CD4-positive, alpha-beta memory T cell (primary cell): ENCODE data around the gene RPS6KA5. TPM values are rescaled to one million over a fixed set of nuclear protein-coding genes. Genes with fewer than 3 reads are reported as not detected.
"Not testable (repeated sequence)": the region's sequence is repeated elsewhere in the genome, so short reads cannot be mapped to it uniquely, and the experiment has no call there.

Experiments used
- CTCF ChIA-PET: fragments of 350-600 bp; sonication (Branson Sonifier 250); formaldehyde crosslinking; loops from one replicate; lab custom pipeline; 2021; ENCODE audit warnings: inconsistent platforms; ENCODE audit not compliant: partially characterized antibody; lab: Charles Lee
- POLR2A ChIA-PET: fragments of 350-600 bp; sonication (Branson Sonifier 250); formaldehyde crosslinking; loops from one replicate; lab custom pipeline; 2021; ENCODE audit not compliant: partially characterized antibody; lab: Charles Lee
- DNase-seq, 5 donors: peaks; one replicate each; pipeline versions ENCODE4 v3.0.0 to v3.0.0-alpha.2; 2020 to 2022; ENCODE audit warnings: mixed read lengths in 1 of 5
- H3K27ac ChIP-seq: one replicate; pipeline ENCODE4 v1.7.0; 2013; ENCODE audit warnings: low read depth, low read length
- H3K27me3 ChIP-seq: 2 replicates; pipeline ENCODE4 v1.7.0; 2013; ENCODE audit warnings: mild to moderate bottlenecking, low read length, moderate library complexity; ENCODE audit not compliant: insufficient read depth
- H3K36me3 ChIP-seq: 2 replicates; pipeline ENCODE4 v1.7.0; 2013; ENCODE audit warnings: mild to moderate bottlenecking, low read length, moderate library complexity; ENCODE audit not compliant: insufficient read depth
- H3K4me1 ChIP-seq: 2 replicates; pipeline ENCODE4 v1.7.0; 2013; ENCODE audit warnings: mild to moderate bottlenecking, low read length, moderate library complexity; ENCODE audit not compliant: insufficient read depth
- H3K4me3 ChIP-seq, 2 donors: one replicate each; pipeline ENCODE4 v1.7.0; 2013; ENCODE audit warnings: low read length in 2 of 2, mild to moderate bottlenecking in 1 of 2
- H3K9me3 ChIP-seq, 2 donors: one replicate each; pipeline ENCODE4 v1.7.0; 2013; ENCODE audit warnings: low read length in 2 of 2, control low read depth in 1 of 2; ENCODE audit not compliant: control insufficient read depth in 1 of 2
- H3K27ac Mint-ChIP-seq, 7 donors: one replicate each; pipeline ENCODE4 v1.8.0; 2020 to 2021; ENCODE audit warnings: mixed read lengths in 7 of 7, mild to moderate bottlenecking in 6 of 7, inconsistent platforms in 3 of 7, moderate library complexity in 3 of 7
- H3K27me3 Mint-ChIP-seq, 2 donors: one replicate each; pipeline ENCODE4 v1.8.0; 2020 to 2021; ENCODE audit warnings: mixed read lengths in 2 of 2
- H3K36me3 Mint-ChIP-seq, 2 donors: one replicate each; pipeline ENCODE4 v1.8.0; 2020 to 2021; ENCODE audit warnings: mixed read lengths in 2 of 2, inconsistent platforms in 1 of 2, mild to moderate bottlenecking in 1 of 2
- H3K4me1 Mint-ChIP-seq, 4 donors: one replicate each; pipeline ENCODE4 v1.8.0; 2020 to 2021; ENCODE audit warnings: mixed read lengths in 4 of 4, mild to moderate bottlenecking in 1 of 4
- H3K4me3 Mint-ChIP-seq, 8 donors: one replicate each; pipeline ENCODE4 v1.8.0; 2020 to 2021; ENCODE audit warnings: mixed read lengths in 8 of 8, mild to moderate bottlenecking in 7 of 8, moderate library complexity in 6 of 8, inconsistent platforms in 3 of 8
- H3K9me3 Mint-ChIP-seq, 8 donors: one replicate each; pipeline ENCODE4 v1.8.0; 2020 to 2021; ENCODE audit warnings: mixed read lengths in 8 of 8, mild to moderate bottlenecking in 5 of 8, inconsistent platforms in 3 of 8, moderate library complexity in 1 of 8
- intact Hi-C: fragments of 100-400 bp; cut with micrococcal nuclease; formaldehyde crosslinking; loops from one replicate; pipeline ENCODE4 v1.15.1; 2023
- polyA plus RNA-seq, 2 donors: library from polyadenylated mRNA; unstranded; fragments of 300-500 nt; fragmentation: Illumina TruSeq; gene quantifications; one replicate each; pipeline ENCODE4 v1.2.3, GENCODE V29; 2021
- total RNA-seq, 2 experiments: library from RNA; stranded (reverse); gene quantifications; one replicate each; pipeline ENCODE4 v1.2.3, GENCODE V29; 2021

The RPS6KA5 gene
- total and polyA plus RNA-seq, 4 experiments from 2014 or later: 28.8 to 44.7 (median 36.3) TPM

GRCh38 chr14:90986510-90986909 lies 73.9 kb downstream of the RPS6KA5 start:
- no peak for DNase-seq
- peaks cover 8 to 16% (median 12%) of the 10 kb centered on the region in 4 donors for H3K4me1 Mint-ChIP-seq
- Histone ChIP-seq H3K27me3 (no peaks in the 10 kb centered on the region), H3K27ac (no peak overlapping the region), H3K9me3 (no peaks in the 10 kb centered on the region), H3K4me3 (no peak overlapping the region), H3K4me1 (no peaks in the 10 kb centered on the region), H3K36me3 (no peaks in the 10 kb centered on the region)
- no peak overlapping the region for H3K4me3 Mint-ChIP-seq
- H3K9me3 Mint-ChIP-seq: no peaks in the 10 kb centered on the region
- peak overlapping the region in 2 of 7 donors; percentile 27 to 78 for H3K27ac Mint-ChIP-seq
- CTCF ChIA-PET: interaction anchor here (0.6 to 2.9 kb wide), 3 partner anchors 72 to 186 kb away, joined by 3 to 9 read pairs (median 3); no protein-coding TSS in a partner anchor
- H3K27me3 Mint-ChIP-seq: no peaks in the 10 kb centered on the region
- intact Hi-C loops: no loop called here
- H3K36me3 Mint-ChIP-seq: peaks cover 21 to 32% of the 10 kb centered on the region in 2 donors
- POLR2A ChIA-PET: interaction anchor here (0.7 to 0.8 kb wide), 2 partner anchors 128 to 438 kb away, joined by 3 read pairs; no protein-coding TSS in a partner anchor

GRCh38 chr14:90985601-90986242 lies 74.7 kb downstream of the RPS6KA5 start:
- H3K9me3 Mint-ChIP-seq: no peaks in the 10 kb centered on the region
- Histone ChIP-seq H3K4me3 (no peak overlapping the region), H3K27me3 (no peaks in the 10 kb centered on the region), H3K36me3 (no peaks in the 10 kb centered on the region), H3K27ac (no peak overlapping the region), H3K9me3 (no peaks in the 10 kb centered on the region), H3K4me1 (no peaks in the 10 kb centered on the region)
- intact Hi-C loops: no loop called here
- ChIA-PET POLR2A (no interaction called here), CTCF (interaction anchor here (0.6 to 2.9 kb wide), 4 partner anchors 73 to 187 kb away, joined by 3 to 9 read pairs (median 4); no protein-coding TSS in a partner anchor)
- no peak for DNase-seq
- H3K4me1 Mint-ChIP-seq: peaks cover 7 to 12% (median 10%) of the 10 kb centered on the region in 4 donors
- H3K4me3 Mint-ChIP-seq: no peak overlapping the region
- H3K36me3 Mint-ChIP-seq: peaks cover 15 to 26% of the 10 kb centered on the region in 2 donors
- no peaks in the 10 kb centered on the region for H3K27me3 Mint-ChIP-seq
- peak overlapping the region in 1 of 7 donors; percentile 55 for H3K27ac Mint-ChIP-seq

- POLR2A ChIA-PET: interaction anchor here (0.7 kb wide), 1 partner anchor 20 kb away, joined by 3 read pairs; no protein-coding TSS in a partner anchor
- no peak overlapping the region for H3K4me3 ChIP-seq
- CTCF ChIA-PET: interaction anchor here (0.7 kb wide), 1 partner anchor 11 kb away, joined by 3 read pairs; no protein-coding TSS in a partner anchor
- H3K27me3 ChIP-seq: no peaks in the 10 kb centered on the region
- peaks cover 2 to 8% (median 6%) of the 10 kb centered on the region in 4 donors for H3K4me1 Mint-ChIP-seq
- intact Hi-C loops: no loop called here
- no peaks in the 10 kb centered on the region for H3K36me3 ChIP-seq
- no peak overlapping the region for H3K4me3 Mint-ChIP-seq
- no peak overlapping the region for H3K27ac ChIP-seq
- H3K9me3 Mint-ChIP-seq: no peaks in the 10 kb centered on the region
- no peaks in the 10 kb centered on the region for H3K4me1 ChIP-seq
- H3K36me3 Mint-ChIP-seq: peaks cover 7 to 17% of the 10 kb centered on the region in 2 donors
- no peaks in the 10 kb centered on the region for H3K9me3 ChIP-seq
- no peak for DNase-seq
- no peaks in the 10 kb centered on the region for H3K27me3 Mint-ChIP-seq
- no peak overlapping the region for H3K27ac Mint-ChIP-seq
Observed at GRCh38 chr14:90983560-90983959, 76.9 kb downstream of the RPS6KA5 start.

- Mint-ChIP-seq H3K9me3 (no peaks in the 10 kb centered on the region), H3K27ac (no peak overlapping the region), H3K4me1 (peaks cover 0 to 6% (median 1%) of the 10 kb centered on the region in 4 donors), H3K27me3 (no peaks in the 10 kb centered on the region), H3K36me3 (peaks cover 15 to 16% of the 10 kb centered on the region in 2 donors), H3K4me3 (no peak overlapping the region)
- intact Hi-C loops: no loop called here
- H3K27ac ChIP-seq: no peak overlapping the region
- peaks cover 7% of the 10 kb centered on the region for H3K36me3 ChIP-seq
- H3K27me3 ChIP-seq: no peaks in the 10 kb centered on the region
- ChIA-PET CTCF (interaction anchor here (0.6 kb wide), 1 partner anchor 212 kb away, joined by 3 read pairs; no protein-coding TSS in a partner anchor), POLR2A (interaction anchor here (0.6 kb wide), 1 partner anchor 43 kb away, joined by 3 read pairs; no protein-coding TSS in a partner anchor)
- DNase-seq: no peak
- H3K4me1 ChIP-seq: no peaks in the 10 kb centered on the region
- no peak overlapping the region for H3K4me3 ChIP-seq
- no peaks in the 10 kb centered on the region for H3K9me3 ChIP-seq
Observed at GRCh38 chr14:90981636-90982035, 78.8 kb downstream of the RPS6KA5 start.

GRCh38 chr14:90980636-90981035 lies 79.8 kb downstream of the RPS6KA5 start:
- H3K27ac ChIP-seq, intact Hi-C loops, H3K27ac Mint-ChIP-seq, H3K4me3 ChIP-seq, POLR2A ChIA-PET, DNase-seq, H3K4me3 Mint-ChIP-seq, H3K27me3 Mint-ChIP-seq, H3K4me1 Mint-ChIP-seq, H3K36me3 ChIP-seq, H3K4me1 ChIP-seq, H3K27me3 ChIP-seq, H3K9me3 Mint-ChIP-seq, H3K9me3 ChIP-seq: not testable (repeated sequence)
- H3K36me3 Mint-ChIP-seq: peaks cover 20 to 22% of the 10 kb centered on the region in 2 donors
- CTCF ChIA-PET: interaction anchor here (0.9 kb wide), 1 partner anchor 192 kb away, joined by 3 read pairs; no protein-coding TSS in a partner anchor

GRCh38 chr14:90979515-90979914 lies 80.9 kb downstream of the RPS6KA5 start:
- H3K4me1 Mint-ChIP-seq: peaks cover 0 to 6% (median 0%) of the 10 kb centered on the region in 4 donors
- Histone ChIP-seq H3K4me3 (no peak overlapping the region), H3K27me3 (no peaks in the 10 kb centered on the region), H3K27ac (no peak overlapping the region), H3K36me3 (peaks cover 7% of the 10 kb centered on the region), H3K9me3 (no peaks in the 10 kb centered on the region), H3K4me1 (no peaks in the 10 kb centered on the region)
- ChIA-PET CTCF (interaction anchor here (1.3 to 2.5 kb wide), 2 partner anchors 10 to 159 kb away, joined by 3 to 7 read pairs; no protein-coding TSS in a partner anchor), POLR2A (no interaction called here)
- no peaks in the 10 kb centered on the region for H3K9me3 Mint-ChIP-seq
- H3K27me3 Mint-ChIP-seq: no peaks in the 10 kb centered on the region
- intact Hi-C loops: no loop called here
- no peak for DNase-seq
- peaks cover 24 to 29% of the 10 kb centered on the region in 2 donors for H3K36me3 Mint-ChIP-seq
- H3K4me3 Mint-ChIP-seq: no peak overlapping the region
- peak overlapping the region in 2 of 7 donors; percentile 31 to 57 for H3K27ac Mint-ChIP-seq

- H3K4me3 ChIP-seq: no peak overlapping the region
- intact Hi-C loops: no loop called here
- H3K4me1 Mint-ChIP-seq: peaks cover 5 to 11% (median 8%) of the 10 kb centered on the region in 4 donors
- no peaks in the 10 kb centered on the region for H3K27me3 ChIP-seq
- no peak overlapping the region for H3K27ac Mint-ChIP-seq
- no peaks in the 10 kb centered on the region for H3K27me3 Mint-ChIP-seq
- CTCF ChIA-PET: no interaction called here
- peaks cover 39 to 49% of the 10 kb centered on the region in 2 donors for H3K36me3 Mint-ChIP-seq
- H3K4me3 Mint-ChIP-seq: no peak overlapping the region
- H3K36me3 ChIP-seq: peaks cover 7% of the 10 kb centered on the region
- DNase-seq: no peak
- H3K27ac ChIP-seq: no peak overlapping the region
- H3K9me3 ChIP-seq: no peaks in the 10 kb centered on the region
- H3K4me1 ChIP-seq: no peaks in the 10 kb centered on the region
- POLR2A ChIA-PET: no interaction called here
- no peaks in the 10 kb centered on the region for H3K9me3 Mint-ChIP-seq
Observed at GRCh38 chr14:90976101-90976500, 84.3 kb downstream of the RPS6KA5 start.
